ENCODE data around the gene MIOS. TPM values are rescaled to one million over a fixed set of nuclear protein-coding genes. Genes with fewer than 3 reads are reported as not detected.

The MIOS gene
- total RNA-seq, 1 donor from 2014 or later = 62.0 TPM

DNA sequence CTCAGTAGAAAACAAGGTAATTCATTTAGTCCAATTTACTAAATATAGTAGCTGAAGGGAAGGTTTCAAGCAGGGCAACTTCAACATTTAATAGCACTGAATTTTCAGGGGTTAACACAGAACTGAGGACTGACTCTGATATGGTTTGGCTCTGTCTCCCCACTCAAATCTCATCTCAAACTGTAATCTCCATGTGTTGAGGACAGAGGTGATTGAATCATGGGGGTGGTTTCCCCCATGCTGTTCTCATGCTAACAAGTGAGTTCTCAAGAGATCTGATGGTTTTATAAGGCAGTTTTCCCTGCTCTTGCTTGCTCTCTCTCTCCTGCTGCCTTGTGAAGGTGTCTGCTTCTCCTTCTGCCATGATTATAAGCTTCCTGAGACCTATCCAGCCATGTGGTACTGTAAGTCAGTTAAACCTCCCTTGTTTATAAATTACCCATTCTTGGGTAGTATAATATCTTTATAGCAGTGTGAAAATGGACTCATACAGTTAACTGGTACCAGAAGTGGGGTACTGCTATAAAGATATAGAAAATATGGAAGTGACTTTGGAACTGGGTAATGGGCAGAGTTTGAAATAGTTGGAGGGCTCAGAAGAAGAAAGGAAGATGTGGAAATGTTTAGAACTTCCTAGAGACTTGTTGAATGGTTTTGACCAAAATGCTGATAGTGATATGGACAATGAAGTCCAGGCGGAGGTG lies 64.1 kb downstream of the MIOS start:
- Mint-ChIP-seq H3K4me3 (no peak overlapping the region), H3K4me1 (no peaks in the 10 kb centered on the region)

DNA sequence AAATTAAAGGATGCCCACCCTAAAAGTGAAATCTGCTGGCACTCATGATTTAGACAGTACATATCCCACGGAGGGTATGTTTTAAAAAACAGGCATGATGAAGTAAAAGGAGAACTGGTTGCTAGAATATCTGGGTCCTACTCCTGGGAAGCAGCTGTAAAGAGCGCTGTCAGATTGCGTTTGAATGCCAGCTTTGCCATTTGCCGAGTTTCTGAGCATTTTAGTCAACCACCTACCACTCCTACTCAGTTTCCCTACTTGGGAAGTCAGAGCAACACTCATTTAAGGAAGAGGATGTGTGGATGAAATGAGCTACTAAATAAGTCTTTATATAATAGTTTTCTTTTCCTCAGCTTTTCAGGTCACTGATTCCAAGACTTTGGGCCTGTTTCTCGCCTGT lies 72.7 kb downstream of the MIOS start:
- Mint-ChIP-seq H3K36me3 (peaks cover 8% of the 10 kb centered on the region), H3K4me3 (peak overlapping the region; percentile 94), H3K27me3 (ENCODE audit: insufficient read depth, low read depth) (peaks cover 6% of the 10 kb centered on the region), H3K27ac (no peak overlapping the region), H3K9me3 (no peaks in the 10 kb centered on the region), H3K4me1 (peaks cover 26% of the 10 kb centered on the region)
- Histone ChIP-seq H3K27me3 (no peaks in the 10 kb centered on the region), H4K20me1 (ENCODE audit: low read depth) (no peaks in the 10 kb centered on the region), H3K79me2 (ENCODE audit: low read depth) (peaks cover 39% of the 10 kb centered on the region), H3K4me1 (peaks cover 16% of the 10 kb centered on the region), H3K4me2 (peak overlapping the region; percentile 85), H2AFZ (replicated peaks) (peak overlapping the region; percentile 91), H3K36me3 (peaks cover 12% of the 10 kb centered on the region), H3K9ac (peak overlapping the region; percentile 78), H3K4me3 (peak overlapping the region; percentile 78), H3K9me3 (ENCODE audit: low read depth) (no peaks in the 10 kb centered on the region), H3F3A (ENCODE audit: low read depth) (peaks cover 21% of the 10 kb centered on the region), H3K27ac (peak overlapping the region; percentile 10)
- no peak for DNase-seq (ENCODE audit: low spot score)
- no peak for TF ChIP-seq EZH2 (IDR thresholded peaks at IDR 0.05)
- TF ChIP-seq, protein P1, sequence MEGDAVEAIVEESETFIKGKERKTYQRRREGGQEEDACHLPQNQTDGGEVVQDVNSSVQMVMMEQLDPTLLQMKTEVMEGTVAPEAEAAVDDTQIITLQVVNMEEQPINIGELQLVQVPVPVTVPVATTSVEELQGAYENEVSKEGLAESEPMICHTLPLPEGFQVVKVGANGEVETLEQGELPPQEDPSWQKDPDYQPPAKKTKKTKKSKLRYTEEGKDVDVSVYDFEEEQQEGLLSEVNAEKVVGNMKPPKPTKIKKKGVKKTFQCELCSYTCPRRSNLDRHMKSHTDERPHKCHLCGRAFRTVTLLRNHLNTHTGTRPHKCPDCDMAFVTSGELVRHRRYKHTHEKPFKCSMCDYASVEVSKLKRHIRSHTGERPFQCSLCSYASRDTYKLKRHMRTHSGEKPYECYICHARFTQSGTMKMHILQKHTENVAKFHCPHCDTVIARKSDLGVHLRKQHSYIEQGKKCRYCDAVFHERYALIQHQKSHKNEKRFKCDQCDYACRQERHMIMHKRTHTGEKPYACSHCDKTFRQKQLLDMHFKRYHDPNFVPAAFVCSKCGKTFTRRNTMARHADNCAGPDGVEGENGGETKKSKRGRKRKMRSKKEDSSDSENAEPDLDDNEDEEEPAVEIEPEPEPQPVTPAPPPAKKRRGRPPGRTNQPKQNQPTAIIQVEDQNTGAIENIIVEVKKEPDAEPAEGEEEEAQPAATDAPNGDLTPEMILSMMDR (IDR thresholded peaks at IDR 0.05) = no peak
- TF ChIP-seq EZH2phosphoT487 (IDR thresholded peaks at IDR 0.05) = no peak

More for the DNA sequence above, 64.1 kb downstream of the MIOS start:
- Mint-ChIP-seq H3K27ac (no peak overlapping the region), H3K9me3 (peaks cover 17% of the 10 kb centered on the region), H3K36me3 (peaks cover 4% of the 10 kb centered on the region), H3K27me3 (ENCODE audit: insufficient read depth, low read depth) (no peaks in the 10 kb centered on the region)
- Histone ChIP-seq H3K4me3 (no peak overlapping the region), H3K36me3 (no peaks in the 10 kb centered on the region), H3K4me1 (no peaks in the 10 kb centered on the region), H3K4me2 (no peak overlapping the region), H3K9me3 (ENCODE audit: low read depth) (no peaks in the 10 kb centered on the region), H3K27ac (no peak overlapping the region), H3K27me3 (no peaks in the 10 kb centered on the region), H4K20me1 (ENCODE audit: low read depth) (no peaks in the 10 kb centered on the region), H3K79me2 (ENCODE audit: low read depth) (no peaks in the 10 kb centered on the region), H2AFZ (replicated peaks) (no peak overlapping the region), H3K9ac (no peak overlapping the region), H3F3A (ENCODE audit: low read depth) (no peaks in the 10 kb centered on the region)
- TF ChIP-seq EZH2 (IDR thresholded peaks at IDR 0.05) (no peak), EZH2phosphoT487 (IDR thresholded peaks at IDR 0.05) (no peak)
- TF ChIP-seq, protein P1 (IDR thresholded peaks at IDR 0.05) = no peak
- DNase-seq (ENCODE audit: low spot score) = no peak

GRCh38 chr7:7639847-7640220 lies 73.2 kb downstream of the MIOS start:
- no peaks in the 10 kb centered on the region for H4K20me1 ChIP-seq (ENCODE audit: low read depth)
- Mint-ChIP-seq H3K27ac (peak overlapping the region; percentile 89), H3K4me1 (peaks cover 26% of the 10 kb centered on the region), H3K36me3 (peaks cover 8% of the 10 kb centered on the region), H3K27me3 (ENCODE audit: insufficient read depth, low read depth) (peaks cover 6% of the 10 kb centered on the region), H3K9me3 (no peaks in the 10 kb centered on the region), H3K4me3 (peak overlapping the region; percentile 94)
- peak overlapping the region; percentile 78 for H3K9ac ChIP-seq
- H3K27me3 ChIP-seq = no peaks in the 10 kb centered on the region
- H3K4me1 ChIP-seq = peaks cover 16% of the 10 kb centered on the region
- H3K27ac ChIP-seq = peak overlapping the region; percentile 10
- H3F3A ChIP-seq (ENCODE audit: low read depth) = peaks cover 21% of the 10 kb centered on the region
- H3K4me2 ChIP-seq = peak overlapping the region; percentile 85
- TF ChIP-seq, protein P1 (IDR thresholded peaks at IDR 0.05) = no peak
- TF ChIP-seq EZH2phosphoT487 (IDR thresholded peaks at IDR 0.05) (no peak), EZH2 (IDR thresholded peaks at IDR 0.05) (no peak)
- H3K36me3 ChIP-seq = peaks cover 12% of the 10 kb centered on the region
- H3K4me3 ChIP-seq = peak overlapping the region; percentile 78
- H3K9me3 ChIP-seq (ENCODE audit: low read depth) = no peaks in the 10 kb centered on the region
- H3K79me2 ChIP-seq (ENCODE audit: low read depth) = peaks cover 43% of the 10 kb centered on the region
- DNase-seq (ENCODE audit: low spot score) = no peak
- H2AFZ ChIP-seq (replicated peaks) = peak overlapping the region; percentile 91
